Measurements from ENCODE around the gene SDK1.
"Not testable (repeated sequence)": the region's sequence is repeated elsewhere in the genome, so short reads cannot be mapped to it uniquely, and the experiment has no call there.

The SDK1 gene

DNA sequence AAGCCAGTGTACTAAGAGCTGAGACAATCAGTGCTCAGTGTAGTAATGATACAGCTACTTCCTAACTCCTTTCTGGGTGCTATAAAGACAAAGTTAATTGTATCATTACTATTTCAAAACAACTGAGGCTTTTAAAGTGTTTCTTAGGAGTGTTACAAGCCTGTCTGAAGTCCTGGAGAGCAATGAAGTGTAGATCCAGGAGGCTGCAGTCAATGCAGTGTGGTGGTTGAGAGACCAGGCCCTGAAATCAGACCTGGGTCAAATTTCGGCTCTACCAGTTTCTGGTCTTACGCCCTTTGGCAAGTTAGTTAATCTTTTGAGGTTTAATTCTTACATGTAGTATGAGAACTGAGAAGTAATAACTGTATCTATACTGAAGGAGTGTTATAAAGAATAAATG, 387.0 kb downstream of the SDK1 start:
- Histone ChIP-seq H3K27me3 (ENCODE audit: control insufficient read depth in 1 of 2, insufficient read depth in 2 of 2, low read length in 2 of 2) (no peaks in the 10 kb centered on the region), H3K4me3 (ENCODE audit: low read depth in 1 of 2, low read length in 2 of 2) (no peak overlapping the region), H3K27ac (ENCODE audit: low read depth, low read length) (no peak overlapping the region), H3K4me1 (ENCODE audit: insufficient read depth, low read length) (no peaks in the 10 kb centered on the region), H3K9ac (ENCODE audit: low read length) (no peak overlapping the region), H3K9me3 (ENCODE audit: low read length) (no peaks in the 10 kb centered on the region), H3K36me3 (ENCODE audit: insufficient read depth, low read length) (no peaks in the 10 kb centered on the region)

DNA sequence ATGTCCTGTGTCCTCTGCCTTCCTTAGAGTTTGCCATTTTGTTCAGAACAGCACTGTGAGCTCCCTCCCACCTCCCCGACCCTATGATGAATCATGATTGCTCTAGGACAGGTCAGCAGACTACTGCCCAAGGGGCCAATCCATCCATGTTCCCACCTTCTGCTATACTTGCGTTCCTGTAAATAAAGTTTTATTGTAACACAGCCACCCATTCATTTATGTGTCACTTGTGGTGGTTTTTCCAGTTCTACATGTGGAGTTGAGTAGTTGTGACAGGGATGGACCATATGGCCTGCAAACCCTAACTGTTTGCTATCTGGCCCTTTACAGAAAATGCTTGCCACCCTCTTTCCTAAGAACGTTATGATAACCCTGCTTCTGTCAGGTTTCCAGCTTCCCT, 387.8 kb downstream of the SDK1 start:
- Histone ChIP-seq H3K27ac (ENCODE audit: low read depth, low read length) (no peak overlapping the region), H3K27me3 (ENCODE audit: control insufficient read depth in 1 of 2, insufficient read depth in 2 of 2, low read length in 2 of 2) (no peaks in the 10 kb centered on the region), H3K9me3 (ENCODE audit: low read length) (no peaks in the 10 kb centered on the region), H3K4me1 (ENCODE audit: insufficient read depth, low read length) (no peaks in the 10 kb centered on the region), H3K9ac (ENCODE audit: low read length) (no peak overlapping the region), H3K4me3 (ENCODE audit: low read depth in 1 of 2, low read length in 2 of 2) (no peak overlapping the region), H3K36me3 (ENCODE audit: insufficient read depth, low read length) (no peaks in the 10 kb centered on the region)

DNA sequence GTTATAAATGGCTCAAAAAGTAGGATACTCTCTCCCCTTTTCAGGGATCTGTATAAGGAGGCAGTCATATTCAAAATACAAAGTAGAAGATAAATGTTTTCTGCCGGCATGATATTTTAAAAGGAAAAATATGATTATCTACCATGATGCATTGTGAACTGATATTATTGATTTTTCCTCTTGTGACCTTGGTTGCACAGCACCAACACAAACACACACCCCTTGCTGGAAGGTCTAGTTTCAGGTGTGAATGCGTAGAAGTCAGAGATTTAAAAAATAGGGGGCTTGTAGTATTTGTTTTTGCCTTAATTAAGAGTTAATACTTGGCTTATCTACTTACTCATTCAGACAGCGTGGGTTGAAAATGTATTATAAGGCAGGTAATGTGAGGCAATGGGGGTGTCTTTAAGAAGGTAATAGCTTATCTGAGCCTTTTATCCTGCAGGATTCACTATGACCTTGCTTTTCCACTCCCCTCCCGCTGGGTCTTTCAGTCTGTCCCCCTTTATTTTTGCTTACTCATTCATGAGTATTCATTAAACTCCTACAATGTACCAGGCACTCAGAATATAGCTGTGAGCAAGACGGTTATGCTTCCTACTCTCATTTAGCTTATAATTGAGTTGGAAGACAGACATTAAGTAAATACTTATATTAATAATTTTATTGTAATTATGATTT, 390.6 kb downstream of the SDK1 start:
- H3K4me3 ChIP-seq (ENCODE audit: low read depth in 1 of 2, low read length in 2 of 2) = no peak overlapping the region
- no peaks in the 10 kb centered on the region for H3K36me3 ChIP-seq (ENCODE audit: insufficient read depth, low read length)
- no peak overlapping the region for H3K9ac ChIP-seq (ENCODE audit: low read length)
- no peak overlapping the region for H3K27ac ChIP-seq (ENCODE audit: low read depth, low read length)
- H3K9me3 ChIP-seq (ENCODE audit: low read length) = no peaks in the 10 kb centered on the region
- no peaks in the 10 kb centered on the region for H3K27me3 ChIP-seq (ENCODE audit: control insufficient read depth in 1 of 2, insufficient read depth in 2 of 2, low read length in 2 of 2)
- no peaks in the 10 kb centered on the region for H3K4me1 ChIP-seq (ENCODE audit: insufficient read depth, low read length)

DNA sequence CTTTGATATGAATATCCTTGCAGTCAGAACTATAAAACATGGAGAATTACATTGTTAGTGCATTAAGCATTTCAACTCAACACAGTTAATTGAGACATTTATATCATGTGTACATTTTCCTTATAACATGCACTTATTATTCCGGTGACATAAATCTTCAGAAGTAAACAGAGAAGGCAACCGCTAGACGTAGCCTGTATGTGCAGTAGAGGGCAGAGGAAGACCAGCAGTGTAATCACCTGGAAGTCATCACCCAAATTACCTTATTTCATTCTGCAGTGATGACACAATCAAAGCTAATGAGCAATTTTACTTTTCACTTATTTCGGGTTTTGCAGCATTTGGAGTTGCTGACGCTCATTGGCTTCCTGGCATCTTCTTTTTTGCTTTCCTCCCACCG, 394.6 kb downstream of the SDK1 start:
- Histone ChIP-seq H3K36me3 (ENCODE audit: insufficient read depth, low read length) (no peaks in the 10 kb centered on the region), H3K9ac (ENCODE audit: low read length) (no peak overlapping the region), H3K27me3 (ENCODE audit: control insufficient read depth in 1 of 2, insufficient read depth in 2 of 2, low read length in 2 of 2) (no peaks in the 10 kb centered on the region), H3K4me3 (ENCODE audit: low read depth in 1 of 2, low read length in 2 of 2) (no peak overlapping the region), H3K27ac (ENCODE audit: low read depth, low read length) (no peak overlapping the region), H3K4me1 (ENCODE audit: insufficient read depth, low read length) (no peaks in the 10 kb centered on the region), H3K9me3 (ENCODE audit: low read length) (no peaks in the 10 kb centered on the region)

DNA sequence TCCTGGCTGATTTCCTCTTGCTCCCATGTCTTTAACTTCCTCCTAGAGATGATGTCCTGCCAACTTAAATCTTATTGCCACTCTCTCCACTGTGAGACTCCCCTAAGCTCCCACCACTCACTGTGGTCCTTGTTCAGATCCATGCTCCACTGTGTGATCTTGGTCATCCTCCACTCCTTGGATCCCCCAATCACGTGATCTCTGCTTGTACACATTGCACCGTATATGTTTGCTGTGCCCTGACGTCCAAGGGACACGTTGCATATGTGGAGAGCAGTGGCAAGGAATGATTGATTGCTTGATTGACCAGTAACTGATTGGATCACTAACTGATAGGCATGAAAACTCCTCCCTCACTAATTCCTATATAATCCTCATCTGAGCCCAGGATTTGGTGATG, 395.1 kb downstream of the SDK1 start:
- Histone ChIP-seq H3K36me3 (ENCODE audit: insufficient read depth, low read length) (no peaks in the 10 kb centered on the region), H3K27ac (ENCODE audit: low read depth, low read length) (no peak overlapping the region), H3K9me3 (ENCODE audit: low read length) (no peaks in the 10 kb centered on the region), H3K9ac (ENCODE audit: low read length) (no peak overlapping the region), H3K4me3 (ENCODE audit: low read depth in 1 of 2, low read length in 2 of 2) (no peak overlapping the region), H3K27me3 (ENCODE audit: control insufficient read depth in 1 of 2, insufficient read depth in 2 of 2, low read length in 2 of 2) (no peaks in the 10 kb centered on the region), H3K4me1 (ENCODE audit: insufficient read depth, low read length) (no peaks in the 10 kb centered on the region)

DNA sequence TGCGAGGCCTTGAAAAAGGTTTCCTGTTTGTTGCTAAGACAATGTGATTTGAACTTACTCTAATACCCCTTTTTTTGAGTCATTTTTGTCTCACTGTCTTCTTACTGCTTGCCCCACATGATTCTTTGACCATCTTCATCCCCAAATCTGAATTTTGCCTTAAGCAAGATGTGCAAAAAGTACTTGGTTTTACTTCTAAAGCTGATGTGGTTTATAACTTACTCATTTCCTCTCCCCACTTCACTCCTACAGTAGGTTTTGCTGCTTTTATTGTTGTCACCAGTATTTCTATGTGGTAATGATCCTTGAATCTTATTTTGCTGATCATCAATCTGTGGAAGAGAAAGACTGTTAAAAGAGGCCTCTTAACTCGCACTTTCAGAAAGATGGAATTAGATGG, 396.4 kb downstream of the SDK1 start:
- Histone ChIP-seq H3K36me3 (ENCODE audit: insufficient read depth, low read length) (no peaks in the 10 kb centered on the region), H3K27ac (ENCODE audit: low read depth, low read length) (no peak overlapping the region), H3K27me3 (ENCODE audit: control insufficient read depth in 1 of 2, insufficient read depth in 2 of 2, low read length in 2 of 2) (no peaks in the 10 kb centered on the region), H3K4me1 (ENCODE audit: insufficient read depth, low read length) (no peaks in the 10 kb centered on the region), H3K4me3 (ENCODE audit: low read depth in 1 of 2, low read length in 2 of 2) (no peak overlapping the region), H3K9ac (ENCODE audit: low read length) (no peak overlapping the region), H3K9me3 (ENCODE audit: low read length) (no peaks in the 10 kb centered on the region)

DNA sequence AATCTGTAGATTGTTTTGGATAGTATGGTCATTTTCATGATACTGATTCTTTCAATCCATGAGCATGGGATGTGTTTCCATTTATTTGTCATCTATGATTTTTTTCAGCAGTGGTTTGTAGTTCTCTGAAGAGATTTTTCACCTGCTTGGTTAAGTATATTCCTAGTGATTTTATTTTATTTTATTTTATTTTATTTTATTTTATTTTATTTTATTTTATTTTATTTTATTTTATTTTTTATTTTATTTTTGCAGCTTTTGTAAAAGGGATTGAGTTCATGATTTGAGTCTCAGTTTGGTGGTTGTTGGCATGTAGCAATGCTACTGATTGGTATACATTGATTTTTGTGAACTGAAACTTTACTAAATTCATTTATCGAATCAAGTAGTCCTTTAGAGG, 404.2 kb downstream of the SDK1 start:
- Histone ChIP-seq H3K9me3 (ENCODE audit: low read length) (no peaks in the 10 kb centered on the region), H3K4me3 (ENCODE audit: low read depth in 1 of 2, low read length in 2 of 2) (no peak overlapping the region), H3K4me1 (ENCODE audit: insufficient read depth, low read length) (no peaks in the 10 kb centered on the region), H3K27ac (ENCODE audit: low read depth, low read length) (no peak overlapping the region), H3K27me3 (ENCODE audit: control insufficient read depth in 1 of 2, insufficient read depth in 2 of 2, low read length in 2 of 2) (no peaks in the 10 kb centered on the region), H3K9ac (ENCODE audit: low read length) (no peak overlapping the region), H3K36me3 (ENCODE audit: insufficient read depth, low read length) (no peaks in the 10 kb centered on the region)

DNA sequence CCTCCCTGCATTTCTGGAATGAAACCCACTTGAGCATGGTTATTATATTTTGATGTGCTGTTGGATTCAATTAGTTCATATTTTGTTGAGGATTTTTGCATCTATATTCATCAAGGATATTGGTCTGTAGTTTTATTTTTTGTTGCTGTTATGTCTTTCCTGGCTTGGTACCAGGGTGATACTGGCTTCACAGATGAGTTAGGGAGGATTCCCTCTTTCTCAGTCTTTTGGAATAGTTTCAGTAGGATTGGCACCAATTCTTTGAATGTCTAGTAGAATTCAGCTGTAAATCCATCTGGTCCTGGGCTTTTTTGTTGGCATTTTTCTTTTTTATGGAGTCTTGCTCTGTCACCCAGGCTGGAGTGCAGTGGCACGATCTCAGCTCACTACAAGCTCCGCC, 405.0 kb downstream of the SDK1 start:
- not testable (repeated sequence) for H3K9me3 ChIP-seq (ENCODE audit: low read length); H3K4me1 ChIP-seq (ENCODE audit: insufficient read depth, low read length); H3K4me3 ChIP-seq (ENCODE audit: low read depth in 1 of 2, low read length in 2 of 2); H3K9ac ChIP-seq (ENCODE audit: low read length); H3K36me3 ChIP-seq (ENCODE audit: insufficient read depth, low read length); H3K27me3 ChIP-seq (ENCODE audit: control insufficient read depth in 1 of 2, insufficient read depth in 2 of 2, low read length in 2 of 2); H3K27ac ChIP-seq (ENCODE audit: low read depth, low read length)

DNA sequence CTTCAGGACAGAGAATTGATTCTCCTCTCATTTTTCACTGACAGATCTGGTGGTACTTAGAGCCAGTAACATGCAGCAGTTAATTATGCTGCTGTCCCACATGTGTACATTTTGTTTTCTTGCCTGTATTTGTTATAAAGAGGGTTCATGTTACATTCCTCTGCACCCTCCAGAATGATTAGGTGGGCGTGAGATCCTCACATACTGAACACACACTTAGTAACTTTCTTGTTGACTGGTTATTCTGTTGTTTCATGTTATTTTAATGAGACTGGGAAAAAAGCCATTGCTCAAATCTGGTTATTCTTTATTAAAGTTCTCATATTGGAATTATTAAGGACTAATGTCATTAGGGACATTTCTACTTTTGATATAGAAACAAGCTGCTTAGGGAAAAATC, 409.1 kb downstream of the SDK1 start:
- H3K4me1 ChIP-seq (ENCODE audit: insufficient read depth, low read length) = no peaks in the 10 kb centered on the region
- no peaks in the 10 kb centered on the region for H3K36me3 ChIP-seq (ENCODE audit: insufficient read depth, low read length)
- no peak overlapping the region for H3K27ac ChIP-seq (ENCODE audit: low read depth, low read length)
- H3K9me3 ChIP-seq (ENCODE audit: low read length) = no peaks in the 10 kb centered on the region
- no peaks in the 10 kb centered on the region for H3K27me3 ChIP-seq (ENCODE audit: control insufficient read depth in 1 of 2, insufficient read depth in 2 of 2, low read length in 2 of 2)
- no peak overlapping the region for H3K4me3 ChIP-seq (ENCODE audit: low read depth in 1 of 2, low read length in 2 of 2)
- no peak overlapping the region for H3K9ac ChIP-seq (ENCODE audit: low read length)

DNA sequence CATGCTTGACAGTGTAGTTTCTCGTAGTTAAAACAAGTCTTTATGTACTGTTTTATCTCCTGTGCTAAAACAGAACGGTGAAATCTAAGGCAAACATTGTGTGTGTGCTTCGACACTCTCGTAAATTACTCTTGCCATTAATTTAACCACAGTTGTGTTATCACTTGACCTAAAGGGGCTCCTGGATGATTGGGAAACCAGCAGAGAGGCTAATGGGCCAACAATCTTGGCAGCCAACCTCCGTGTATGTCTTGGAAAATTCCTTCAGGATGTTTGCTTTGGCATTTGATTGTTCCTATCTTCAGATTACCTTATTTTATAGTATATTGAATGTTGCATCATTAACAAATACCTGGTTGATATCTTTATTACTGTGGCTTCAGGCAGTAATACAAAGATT, 409.5 kb downstream of the SDK1 start:
- Histone ChIP-seq H3K4me1 (ENCODE audit: insufficient read depth, low read length) (no peaks in the 10 kb centered on the region), H3K4me3 (ENCODE audit: low read depth in 1 of 2, low read length in 2 of 2) (no peak overlapping the region), H3K27me3 (ENCODE audit: control insufficient read depth in 1 of 2, insufficient read depth in 2 of 2, low read length in 2 of 2) (no peaks in the 10 kb centered on the region)

DNA sequence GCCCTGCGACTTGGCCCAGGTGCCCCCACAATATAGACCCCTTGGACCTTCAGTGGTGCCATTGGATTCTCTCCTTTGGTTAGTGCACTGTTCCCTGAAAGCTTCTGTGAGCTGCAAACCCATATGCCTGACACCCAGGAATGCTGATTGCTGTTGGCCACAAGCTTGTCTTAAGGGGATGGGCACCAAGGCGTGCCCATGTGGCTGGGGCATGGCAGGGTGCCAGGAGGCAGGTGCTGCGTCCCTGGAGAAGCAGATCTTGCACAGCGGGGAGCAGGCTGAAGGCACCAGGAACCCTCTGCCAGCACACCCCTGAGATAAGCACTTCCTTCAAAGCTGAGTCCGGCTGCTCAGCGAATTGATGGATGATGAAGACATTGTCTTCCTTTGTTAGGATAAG, 411.8 kb downstream of the SDK1 start:
- H3K4me1 ChIP-seq (ENCODE audit: insufficient read depth, low read length) = no peaks in the 10 kb centered on the region
- H3K9me3 ChIP-seq (ENCODE audit: low read length) = no peaks in the 10 kb centered on the region
- no peaks in the 10 kb centered on the region for H3K36me3 ChIP-seq (ENCODE audit: insufficient read depth, low read length)
- no peak overlapping the region for H3K4me3 ChIP-seq (ENCODE audit: low read depth in 1 of 2, low read length in 2 of 2)
- H3K27me3 ChIP-seq (ENCODE audit: control insufficient read depth in 1 of 2, insufficient read depth in 2 of 2, low read length in 2 of 2) = no peaks in the 10 kb centered on the region
- no peak overlapping the region for H3K9ac ChIP-seq (ENCODE audit: low read length)
- no peak overlapping the region for H3K27ac ChIP-seq (ENCODE audit: low read depth, low read length)

More for the DNA sequence above, 409.5 kb downstream of the SDK1 start:
- H3K36me3 ChIP-seq (ENCODE audit: insufficient read depth, low read length) = no peaks in the 10 kb centered on the region
- no peak overlapping the region for H3K27ac ChIP-seq (ENCODE audit: low read depth, low read length)
- H3K9me3 ChIP-seq (ENCODE audit: low read length) = no peaks in the 10 kb centered on the region
- no peak overlapping the region for H3K9ac ChIP-seq (ENCODE audit: low read length)

DNA sequence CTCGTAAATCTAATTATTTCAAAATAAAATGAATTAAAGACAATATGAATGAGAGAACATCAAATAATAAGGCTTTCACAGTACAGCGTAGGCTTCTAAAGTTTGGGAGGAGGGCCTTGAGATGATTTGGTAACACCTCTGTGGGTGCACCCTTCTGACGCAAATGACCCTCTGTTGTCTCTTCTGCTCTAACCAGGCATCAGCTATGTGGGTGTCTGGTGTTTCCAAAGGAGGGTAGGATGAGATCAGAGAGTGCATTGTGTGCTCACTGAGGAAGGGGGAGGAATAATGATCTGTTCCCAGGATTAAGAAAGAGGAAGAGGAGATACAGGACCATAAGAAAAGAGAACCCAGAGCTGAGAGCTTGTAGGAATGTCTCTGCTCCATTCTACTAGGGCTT, 420.4 kb downstream of the SDK1 start:
- no peaks in the 10 kb centered on the region for H3K9me3 ChIP-seq (ENCODE audit: low read length)

More for the DNA sequence above, 420.4 kb downstream of the SDK1 start:
- no peaks in the 10 kb centered on the region for H3K27me3 ChIP-seq (ENCODE audit: control insufficient read depth in 1 of 2, insufficient read depth in 2 of 2, low read length in 2 of 2)
- H3K9ac ChIP-seq (ENCODE audit: low read length) = no peak overlapping the region
- no peak overlapping the region for H3K27ac ChIP-seq (ENCODE audit: low read depth, low read length)
- H3K4me3 ChIP-seq (ENCODE audit: low read depth in 1 of 2, low read length in 2 of 2) = no peak overlapping the region
- H3K4me1 ChIP-seq (ENCODE audit: insufficient read depth, low read length) = no peaks in the 10 kb centered on the region
- H3K36me3 ChIP-seq (ENCODE audit: insufficient read depth, low read length) = no peaks in the 10 kb centered on the region

Data from muscle layer of colon (tissue), 2 donors.